HG03097 (cell line): ENCODE measurements around the gene DNAH17.

Experiments
- ATAC-seq: cut with Tn5 transposase; IDR thresholded peaks from one replicate; pipeline ENCODE4 v1.9.1; 2021; ENCODE audit not compliant: unreplicated experiment, low FRiP score

Gene DNAH17

GRCh38 chr17:78434455-78435329 lies 142.5 kb downstream of the DNAH17 start:
- no peak for ATAC-seq

GRCh38 chr17:78433780-78434335 lies 143.3 kb downstream of the DNAH17 start:
- no peak for ATAC-seq

- no peak for ATAC-seq
These were observed 144.0 kb downstream of the DNAH17 start for GRCh38 chr17:78433013-78433727.

GRCh38 chr17:78432226-78433012 lies 144.8 kb downstream of the DNAH17 start:
- ATAC-seq, result no peak

- ATAC-seq, result no peak
These were observed 145.6 kb downstream of the DNAH17 start for GRCh38 chr17:78431692-78431958.

- no peak for ATAC-seq
These were observed 146.1 kb downstream of the DNAH17 start for GRCh38 chr17:78430892-78431691.

GRCh38 chr17:78429618-78429995 lies 147.6 kb downstream of the DNAH17 start:
- no peak for ATAC-seq

GRCh38 chr17:78428836-78429617 lies 148.2 kb downstream of the DNAH17 start:
- ATAC-seq, result no peak

DNA sequence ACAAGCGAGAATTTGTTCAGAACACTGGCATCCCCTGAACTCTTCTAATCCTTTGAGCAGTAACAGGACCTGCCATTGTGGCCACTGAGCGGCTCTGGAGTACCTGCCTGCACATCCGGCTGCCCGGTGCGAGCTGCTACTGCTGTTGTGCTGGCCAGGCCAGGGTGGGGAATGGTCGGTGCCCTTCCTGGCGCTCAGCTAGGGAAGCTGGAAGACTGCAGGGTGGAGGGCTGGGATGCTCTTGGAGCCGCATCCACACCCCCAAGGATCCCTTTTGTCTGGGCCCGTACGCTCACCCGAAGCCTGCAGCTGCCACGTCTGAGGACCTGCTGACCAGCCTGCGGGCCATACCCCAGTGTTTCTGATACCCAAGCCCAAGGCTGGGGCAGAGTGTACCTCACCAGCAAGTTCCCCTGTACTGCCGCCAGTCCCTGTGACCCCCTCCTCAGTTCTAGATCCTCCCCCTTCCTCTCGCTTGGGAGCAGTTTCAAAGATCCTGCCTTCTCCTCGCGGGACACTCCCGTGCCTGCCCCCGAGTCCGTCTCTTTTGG lies 149.1 kb downstream of the DNAH17 start:
- no peak for ATAC-seq

- no peak for ATAC-seq
These were observed 150.1 kb downstream of the DNAH17 start for GRCh38 chr17:78427140-78427539.

DNA sequence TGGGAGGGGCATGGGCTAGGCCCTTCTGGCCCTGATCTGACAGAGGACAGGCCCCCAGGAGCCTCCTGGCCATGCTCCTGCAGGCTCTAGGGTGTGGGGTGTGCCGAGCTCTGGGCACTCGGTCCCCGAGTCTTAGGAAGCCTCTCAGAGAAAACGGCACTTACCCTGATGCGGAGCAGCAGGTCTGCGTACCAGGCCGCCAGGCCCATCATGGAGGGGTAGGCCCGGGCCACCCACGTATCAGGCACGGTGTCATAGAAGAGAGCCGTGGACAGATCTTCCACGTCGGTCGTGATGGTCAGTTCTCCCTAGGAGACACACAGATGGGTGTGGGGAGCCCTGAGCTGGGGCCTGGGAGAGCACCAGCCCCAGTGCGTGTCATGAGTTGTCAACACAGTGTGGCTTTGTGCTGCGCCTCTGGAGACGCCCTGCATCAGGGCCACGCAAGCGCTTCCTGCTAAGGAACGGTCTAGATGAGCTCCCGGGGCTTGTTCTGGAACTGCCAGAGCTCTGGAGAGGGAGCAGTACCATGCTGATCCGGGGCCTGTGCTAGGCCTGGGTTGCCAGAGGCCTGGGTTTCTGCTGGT lies 150.8 kb downstream of the DNAH17 start:
- ATAC-seq, result no peak

- ATAC-seq, result no peak
These were observed 151.8 kb downstream of the DNAH17 start for GRCh38 chr17:78425429-78425828.

GRCh38 chr17:78423961-78424675 lies 153.1 kb downstream of the DNAH17 start:
- ATAC-seq, result no peak

DNA sequence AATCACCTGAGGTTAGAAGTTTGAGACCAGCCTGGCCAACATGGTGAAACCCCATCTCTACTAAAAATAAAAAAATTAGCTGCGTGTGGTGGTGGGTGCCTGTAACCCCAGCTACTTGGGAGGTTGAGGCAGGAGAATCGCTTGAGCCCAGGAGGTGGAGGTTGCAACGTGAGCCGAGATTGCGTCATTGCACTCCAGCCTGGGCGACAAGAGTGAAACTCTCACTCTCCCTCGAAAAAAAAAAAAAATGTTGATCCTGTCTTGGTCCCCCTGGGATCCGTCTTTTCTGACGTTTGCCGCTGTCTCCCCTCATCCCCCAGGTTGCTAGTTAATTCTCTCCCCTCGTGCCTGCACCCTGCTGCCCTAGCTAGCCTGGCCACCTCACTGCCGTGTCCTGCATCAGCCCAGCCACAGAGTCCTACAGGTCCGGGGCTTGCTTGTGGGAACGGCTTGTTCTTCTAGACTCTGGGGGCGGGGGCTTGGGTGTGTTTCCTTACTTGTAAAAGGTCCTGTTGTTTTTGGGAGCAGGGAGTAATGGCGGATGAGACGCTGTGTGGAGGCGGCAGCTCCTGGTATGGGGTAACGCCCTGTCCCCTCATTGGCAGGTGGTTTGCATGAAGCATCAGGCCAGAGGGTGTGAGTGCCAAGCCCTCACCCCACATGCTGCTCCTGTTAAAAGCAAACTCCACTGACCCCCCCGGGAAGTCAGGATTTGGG lies 154.2 kb downstream of the DNAH17 start:
- no peak for ATAC-seq

- ATAC-seq, result no peak
These were observed 155.0 kb downstream of the DNAH17 start for GRCh38 chr17:78422267-78422605.

- no peak for ATAC-seq
These were observed 155.5 kb downstream of the DNAH17 start for GRCh38 chr17:78421534-78422266.

DNA sequence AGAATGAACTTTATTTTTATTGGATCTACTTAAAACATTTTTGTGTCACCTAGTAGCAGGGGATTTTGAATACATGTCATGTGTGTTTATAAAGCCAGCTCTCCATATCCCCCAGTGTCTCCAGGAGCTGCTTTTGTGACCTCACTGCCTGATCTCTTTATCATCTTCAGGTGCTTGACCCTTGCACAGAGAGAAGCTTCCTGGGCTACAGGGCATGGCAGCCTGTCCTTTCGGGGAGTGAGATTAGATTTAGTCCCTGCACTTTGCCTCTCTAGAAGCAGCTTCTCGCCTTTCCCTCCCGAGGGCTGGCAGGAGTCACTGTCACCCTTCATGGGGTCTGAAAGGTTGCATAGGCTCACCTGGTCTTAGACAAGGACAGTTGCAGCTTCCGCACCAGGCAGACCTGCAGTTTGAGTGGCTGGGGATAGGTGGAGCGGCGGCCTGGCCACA lies 156.1 kb downstream of the DNAH17 start:
- ATAC-seq, result no peak
